ENCODE data around the gene IQCH.

IQCH gene

DNA sequence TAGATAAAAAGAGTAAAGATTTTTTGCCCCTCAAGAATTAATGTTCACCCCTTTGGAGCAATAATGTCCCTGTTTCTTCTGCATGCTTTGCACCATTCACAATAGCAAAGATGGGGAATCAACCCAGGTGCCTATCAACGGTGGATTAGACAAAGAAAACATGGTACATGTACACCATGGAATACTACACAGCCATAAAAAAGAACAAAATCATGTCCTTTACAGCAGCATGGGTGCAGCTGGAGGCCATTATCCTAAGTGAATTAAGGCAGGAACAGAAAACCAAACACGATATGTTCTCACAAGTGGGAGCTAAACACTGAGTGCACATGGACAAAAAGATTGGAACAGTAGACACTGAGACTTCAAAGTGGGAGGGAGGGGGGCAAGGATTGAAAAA is 35.3 kb upstream of the IQCH start:
- TF ChIP-seq SIN3A (IDR thresholded peaks at IDR 0.05; ENCODE audit: borderline replicate concordance, insufficient read depth, low read length) (no peak), POLR2AphosphoS5 (IDR thresholded peaks at IDR 0.05; ENCODE audit: low read depth, low read length) (no peak)
- TF ChIP-seq, protein P1, sequence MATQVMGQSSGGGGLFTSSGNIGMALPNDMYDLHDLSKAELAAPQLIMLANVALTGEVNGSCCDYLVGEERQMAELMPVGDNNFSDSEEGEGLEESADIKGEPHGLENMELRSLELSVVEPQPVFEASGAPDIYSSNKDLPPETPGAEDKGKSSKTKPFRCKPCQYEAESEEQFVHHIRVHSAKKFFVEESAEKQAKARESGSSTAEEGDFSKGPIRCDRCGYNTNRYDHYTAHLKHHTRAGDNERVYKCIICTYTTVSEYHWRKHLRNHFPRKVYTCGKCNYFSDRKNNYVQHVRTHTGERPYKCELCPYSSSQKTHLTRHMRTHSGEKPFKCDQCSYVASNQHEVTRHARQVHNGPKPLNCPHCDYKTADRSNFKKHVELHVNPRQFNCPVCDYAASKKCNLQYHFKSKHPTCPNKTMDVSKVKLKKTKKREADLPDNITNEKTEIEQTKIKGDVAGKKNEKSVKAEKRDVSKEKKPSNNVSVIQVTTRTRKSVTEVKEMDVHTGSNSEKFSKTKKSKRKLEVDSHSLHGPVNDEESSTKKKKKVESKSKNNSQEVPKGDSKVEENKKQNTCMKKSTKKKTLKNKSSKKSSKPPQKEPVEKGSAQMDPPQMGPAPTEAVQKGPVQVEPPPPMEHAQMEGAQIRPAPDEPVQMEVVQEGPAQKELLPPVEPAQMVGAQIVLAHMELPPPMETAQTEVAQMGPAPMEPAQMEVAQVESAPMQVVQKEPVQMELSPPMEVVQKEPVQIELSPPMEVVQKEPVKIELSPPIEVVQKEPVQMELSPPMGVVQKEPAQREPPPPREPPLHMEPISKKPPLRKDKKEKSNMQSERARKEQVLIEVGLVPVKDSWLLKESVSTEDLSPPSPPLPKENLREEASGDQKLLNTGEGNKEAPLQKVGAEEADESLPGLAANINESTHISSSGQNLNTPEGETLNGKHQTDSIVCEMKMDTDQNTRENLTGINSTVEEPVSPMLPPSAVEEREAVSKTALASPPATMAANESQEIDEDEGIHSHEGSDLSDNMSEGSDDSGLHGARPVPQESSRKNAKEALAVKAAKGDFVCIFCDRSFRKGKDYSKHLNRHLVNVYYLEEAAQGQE (IDR thresholded peaks at IDR 0.05; ENCODE audit: insufficient read depth in 1 of 2, low read depth in 2 of 2, low read length in 2 of 2), result no peak

DNA sequence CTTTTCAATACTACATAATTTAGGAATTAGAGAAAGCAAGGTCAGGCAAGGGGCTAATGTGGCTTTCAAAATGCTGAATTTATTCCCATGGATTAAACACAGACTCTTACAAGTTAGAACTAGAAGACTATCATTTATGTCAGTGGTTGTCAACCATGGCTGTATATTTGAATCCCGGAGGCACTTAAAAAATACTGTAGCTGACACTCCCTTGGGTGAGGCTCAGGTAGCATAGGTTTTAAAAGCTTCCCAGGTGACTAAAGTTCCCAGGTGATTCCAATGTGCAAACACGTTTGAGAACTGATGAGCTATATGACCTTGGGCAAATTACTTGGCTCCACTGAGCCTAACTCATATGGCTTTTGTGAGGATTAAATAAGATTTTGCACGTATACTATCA is 29.7 kb upstream of the IQCH start:
- TF ChIP-seq TAF1 (IDR thresholded peaks at IDR 0.05; ENCODE audit: borderline replicate concordance, insufficient read depth, low read length) (no peak), POLR2AphosphoS5 (IDR thresholded peaks at IDR 0.05; ENCODE audit: low read depth, low read length) (no peak)
- TF ChIP-seq, protein P1 (IDR thresholded peaks at IDR 0.05; ENCODE audit: insufficient read depth in 1 of 2, low read depth in 2 of 2, low read length in 2 of 2), result no peak

DNA sequence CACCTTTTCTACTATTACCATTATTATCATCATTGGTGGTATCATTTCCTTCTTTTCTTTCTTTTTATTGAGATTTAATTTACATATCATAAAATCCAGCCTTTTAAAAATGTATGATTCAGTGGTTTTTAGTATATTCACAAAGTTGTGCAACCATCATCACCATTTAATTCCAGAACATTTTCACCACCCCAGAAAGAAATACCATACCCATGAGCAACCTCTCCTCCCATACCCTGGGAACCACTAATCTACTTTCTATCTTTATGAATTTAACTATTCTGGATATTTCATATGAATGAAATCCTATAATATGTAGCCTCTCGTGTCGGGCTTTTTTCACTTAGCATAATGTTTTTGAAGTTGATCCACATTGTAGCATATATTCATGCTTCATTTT is 29.2 kb upstream of the IQCH start:
- TF ChIP-seq SIN3A (IDR thresholded peaks at IDR 0.05; ENCODE audit: borderline replicate concordance, insufficient read depth, low read length), result no peak

GRCh38 chr15:67227431-67227830 is 27.2 kb upstream of the IQCH start:
- no peak for TF ChIP-seq POLR2AphosphoS5 (IDR thresholded peaks at IDR 0.05; ENCODE audit: low read depth, low read length)
- no peak for TF ChIP-seq FOXP2 (optimal IDR thresholded peaks at IDR 0.05; ENCODE audit: borderline replicate concordance, extremely low read depth, extremely low read length, insufficient read depth)
- no peak for TF ChIP-seq SIN3A (IDR thresholded peaks at IDR 0.05; ENCODE audit: borderline replicate concordance, insufficient read depth, low read length)
- TF ChIP-seq TAF1 (IDR thresholded peaks at IDR 0.05; ENCODE audit: borderline replicate concordance, insufficient read depth, low read length), result no peak
- TF ChIP-seq, protein P1 (IDR thresholded peaks at IDR 0.05; ENCODE audit: insufficient read depth in 1 of 2, low read depth in 2 of 2, low read length in 2 of 2), result no peak

GRCh38 chr15:67227846-67228245 is 26.7 kb upstream of the IQCH start:
- TF ChIP-seq TAF1 (IDR thresholded peaks at IDR 0.05; ENCODE audit: borderline replicate concordance, insufficient read depth, low read length) (no peak), SIN3A (IDR thresholded peaks at IDR 0.05; ENCODE audit: borderline replicate concordance, insufficient read depth, low read length) (no peak), FOXP2 (optimal IDR thresholded peaks at IDR 0.05; ENCODE audit: borderline replicate concordance, extremely low read depth, extremely low read length, insufficient read depth) (no peak), POLR2AphosphoS5 (IDR thresholded peaks at IDR 0.05; ENCODE audit: low read depth, low read length) (no peak)
- TF ChIP-seq, protein P1 (IDR thresholded peaks at IDR 0.05; ENCODE audit: insufficient read depth in 1 of 2, low read depth in 2 of 2, low read length in 2 of 2), result no peak

- TF ChIP-seq POLR2AphosphoS5 (IDR thresholded peaks at IDR 0.05; ENCODE audit: low read depth, low read length) (no peak), SIN3A (IDR thresholded peaks at IDR 0.05; ENCODE audit: borderline replicate concordance, insufficient read depth, low read length) (no peak)
- TF ChIP-seq, protein P1 (IDR thresholded peaks at IDR 0.05; ENCODE audit: insufficient read depth in 1 of 2, low read depth in 2 of 2, low read length in 2 of 2), result no peak
Measured at GRCh38 chr15:67228286-67228685, 26.3 kb upstream of the IQCH start.

All from PFSK-1 (cell line).